Duodenal mucosa (tissue), 2 donors: ENCODE data around the gene OR8H2.

ENCODE experiments used
- H3K27ac ChIP-seq: one replicate; pipeline ENCODE4 v1.7.0; 2013; ENCODE audit warnings: low read depth, low read length
- H3K27me3 ChIP-seq, 2 donors: one replicate each; pipeline ENCODE4 v1.7.0; 2013; ENCODE audit warnings: low read length in 2 of 2, control low read depth in 1 of 2; ENCODE audit not compliant: insufficient read depth in 2 of 2, control insufficient read depth in 1 of 2
- H3K36me3 ChIP-seq, 2 donors: one replicate each; pipeline ENCODE4 v1.7.0; 2013; ENCODE audit warnings: low read length in 2 of 2, control low read depth in 1 of 2; ENCODE audit not compliant: insufficient read depth in 2 of 2, control insufficient read depth in 1 of 2
- H3K4me1 ChIP-seq, 2 donors: one replicate each; pipeline ENCODE4 v1.7.0; 2013; ENCODE audit warnings: low read length in 2 of 2, control low read depth in 1 of 2; ENCODE audit not compliant: insufficient read depth in 2 of 2, control insufficient read depth in 1 of 2
- H3K4me3 ChIP-seq, 2 donors: one replicate each; pipeline ENCODE4 v1.7.0; 2013; ENCODE audit warnings: low read length in 2 of 2, low read depth in 1 of 2
- H3K9ac ChIP-seq, 2 donors: one replicate each; pipeline ENCODE4 v1.7.0; 2013; ENCODE audit warnings: low read length in 2 of 2, low read depth in 1 of 2
- H3K9me3 ChIP-seq, 2 donors: one replicate each; pipeline ENCODE4 v1.7.0; 2013; ENCODE audit warnings: low read length in 2 of 2, control low read depth in 1 of 2; ENCODE audit not compliant: control insufficient read depth in 1 of 2

The OR8H2 gene

GRCh38 chr11:56151376-56151775 lies 47.9 kb downstream of the OR8H2 start:
- Histone ChIP-seq H3K9me3 (peaks cover 21 to 37% of the 10 kb centered on the region in 2 donors), H3K27ac (no peak overlapping the region), H3K36me3 (no peaks in the 10 kb centered on the region), H3K27me3 (no peaks in the 10 kb centered on the region), H3K9ac (no peak overlapping the region), H3K4me3 (no peak overlapping the region), H3K4me1 (no peaks in the 10 kb centered on the region)

- Histone ChIP-seq H3K27ac (no peak overlapping the region), H3K4me3 (no peak overlapping the region), H3K36me3 (no peaks in the 10 kb centered on the region), H3K4me1 (no peaks in the 10 kb centered on the region), H3K9ac (no peak overlapping the region), H3K9me3 (peaks cover 23 to 37% of the 10 kb centered on the region in 2 donors), H3K27me3 (no peaks in the 10 kb centered on the region)
These were observed 48.8 kb downstream of the OR8H2 start for GRCh38 chr11:56152333-56152732.
